AG04450 (cell line): Measurements from ENCODE around the gene ZBED2. TPM values are rescaled to one million over a fixed set of nuclear protein-coding genes. Genes with fewer than 3 reads are reported as not detected.
"Not testable (repeated sequence)": the region's sequence is repeated elsewhere in the genome, so short reads cannot be mapped to it uniquely, and the experiment has no call there.

Source experiments
- CTCF ChIA-PET: fragments of 300-600, 350-600 bp; formaldehyde crosslinking; extraction: SDS; loops from one replicate; lab custom pipeline; 2022; ENCODE audit warnings: antibody characterized with exemption, inconsistent platforms; lab: Charles Lee
- POLR2A ChIA-PET: fragments of 350-600 bp; formaldehyde crosslinking; extraction: SDS; loops from one replicate; lab custom pipeline; 2021; ENCODE audit warnings: antibody characterized with exemption, inconsistent platforms; lab: Yijun Ruan, JAX
- DNase-seq: peaks from one replicate; pipeline ENCODE4 v3.0.0-alpha.2; 2011; ENCODE audit warnings: low read depth, low spot score
- H3K27ac ChIP-seq: one replicate; pipeline ENCODE4 v1.5.1; 2012; ENCODE audit warnings: low read depth, low read length, control low read depth
- H3K27me3 ChIP-seq: one replicate; pipeline ENCODE4 v1.6.0; 2012; ENCODE audit warnings: low read length; ENCODE audit not compliant: control insufficient read depth, insufficient read depth
- H3K4me3 ChIP-seq: 2 replicates; pipeline ENCODE4 v1.5.1; 2011; ENCODE audit warnings: mild to moderate bottlenecking, low read depth, low read length, control low read depth
- H3K9me3 ChIP-seq: 2 replicates; pipeline ENCODE4 v1.5.1; 2012; ENCODE audit warnings: low read length; ENCODE audit not compliant: control insufficient read depth, insufficient read depth
- polyA plus RNA-seq: library from polyadenylated mRNA; depleted of rRNA; stranded (reverse); fragments of >200 nt; gene quantifications from 2 replicates; pipeline ENCODE4 v1.2.3, GENCODE V29; 2011
- TF ChIP-seq, protein P1 (sequence below): IDR thresholded peaks from 2 replicates; pipeline ENCODE4 v1.5.1; 2011; ENCODE audit warnings: low read depth, low read length, control low read depth, inconsistent platforms

The ZBED2 gene
- polyA plus RNA-seq, 1 experiment, result 0.14 TPM

DNA sequence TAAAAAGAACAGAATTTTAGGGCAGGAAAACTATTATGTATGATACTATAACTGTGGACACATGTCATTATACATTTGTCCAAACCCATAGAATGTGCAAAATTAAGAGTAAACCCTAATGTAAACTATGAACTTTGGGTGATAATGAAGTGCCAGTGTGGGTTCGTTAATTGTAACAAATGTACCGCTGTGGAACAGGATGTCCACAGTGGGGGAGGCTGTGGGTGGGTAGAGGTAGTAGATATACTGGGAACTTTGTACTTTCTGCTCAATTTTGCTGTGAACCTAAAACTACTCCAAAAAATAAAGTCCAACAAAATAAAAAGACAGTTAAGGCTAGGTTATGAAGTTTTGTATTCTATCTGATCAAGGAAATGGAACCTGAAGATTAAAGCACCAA is 28.3 kb downstream of the ZBED2 start:
- DNase-seq, result no peak
- CTCF ChIA-PET, result interaction anchor here (0.5 kb wide), 1 partner anchor 76 kb away, joined by 3 read pairs; no protein-coding TSS in a partner anchor
- no peak overlapping the region for H3K27ac ChIP-seq
- H3K27me3 ChIP-seq, result peaks cover 7% of the 10 kb centered on the region
- TF ChIP-seq, protein P1, sequence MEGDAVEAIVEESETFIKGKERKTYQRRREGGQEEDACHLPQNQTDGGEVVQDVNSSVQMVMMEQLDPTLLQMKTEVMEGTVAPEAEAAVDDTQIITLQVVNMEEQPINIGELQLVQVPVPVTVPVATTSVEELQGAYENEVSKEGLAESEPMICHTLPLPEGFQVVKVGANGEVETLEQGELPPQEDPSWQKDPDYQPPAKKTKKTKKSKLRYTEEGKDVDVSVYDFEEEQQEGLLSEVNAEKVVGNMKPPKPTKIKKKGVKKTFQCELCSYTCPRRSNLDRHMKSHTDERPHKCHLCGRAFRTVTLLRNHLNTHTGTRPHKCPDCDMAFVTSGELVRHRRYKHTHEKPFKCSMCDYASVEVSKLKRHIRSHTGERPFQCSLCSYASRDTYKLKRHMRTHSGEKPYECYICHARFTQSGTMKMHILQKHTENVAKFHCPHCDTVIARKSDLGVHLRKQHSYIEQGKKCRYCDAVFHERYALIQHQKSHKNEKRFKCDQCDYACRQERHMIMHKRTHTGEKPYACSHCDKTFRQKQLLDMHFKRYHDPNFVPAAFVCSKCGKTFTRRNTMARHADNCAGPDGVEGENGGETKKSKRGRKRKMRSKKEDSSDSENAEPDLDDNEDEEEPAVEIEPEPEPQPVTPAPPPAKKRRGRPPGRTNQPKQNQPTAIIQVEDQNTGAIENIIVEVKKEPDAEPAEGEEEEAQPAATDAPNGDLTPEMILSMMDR, result no peak
- no peaks in the 10 kb centered on the region for H3K9me3 ChIP-seq
- no peak overlapping the region for H3K4me3 ChIP-seq
- POLR2A ChIA-PET, result no interaction called here

DNA sequence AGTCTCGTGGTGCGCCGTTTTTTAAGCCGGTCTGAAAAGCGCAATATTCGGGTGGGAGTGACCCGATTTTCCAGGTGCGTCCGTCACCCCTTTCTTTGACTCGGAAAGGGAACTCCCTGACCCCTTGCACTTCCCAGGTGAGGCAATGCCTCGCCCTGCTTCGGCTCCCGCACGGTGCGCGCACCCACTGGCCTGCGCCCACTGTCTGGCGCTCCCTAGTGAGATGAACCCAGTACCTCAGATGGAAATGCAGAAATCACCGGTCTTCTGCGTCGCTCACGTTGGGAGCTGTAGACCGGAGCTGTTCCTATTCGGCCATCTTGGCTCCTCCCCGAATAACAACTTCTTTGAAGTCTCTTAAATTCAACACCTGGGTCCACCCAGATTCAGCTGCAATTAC is 33.2 kb downstream of the ZBED2 start:
- DNase-seq, H3K9me3 ChIP-seq, H3K27ac ChIP-seq, H3K27me3 ChIP-seq, H3K4me3 ChIP-seq, POLR2A ChIA-PET, CTCF ChIA-PET: not testable (repeated sequence)

DNA sequence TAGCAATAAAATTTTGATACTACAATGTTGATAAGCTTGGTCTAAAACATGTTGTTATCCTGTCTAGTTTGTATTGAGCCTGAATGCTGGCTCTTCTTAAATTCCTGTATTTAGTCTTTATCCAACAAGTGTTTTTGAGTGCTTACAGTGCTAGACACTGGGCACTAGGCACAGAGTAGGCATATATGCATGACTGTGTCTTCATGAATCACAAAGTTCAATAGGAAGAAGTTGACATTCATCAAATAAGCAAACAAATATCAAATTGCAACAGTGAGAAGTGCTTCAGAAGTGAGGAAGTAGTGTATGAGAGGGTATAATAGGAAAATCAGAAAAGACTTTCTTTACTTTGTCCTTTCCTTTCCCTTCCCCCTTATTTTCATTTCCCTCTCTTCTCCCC is 46.4 kb downstream of the ZBED2 start:
- Histone ChIP-seq H3K4me3 (no peak overlapping the region), H3K27me3 (no peaks in the 10 kb centered on the region), H3K9me3 (no peaks in the 10 kb centered on the region), H3K27ac (no peak overlapping the region)
- POLR2A ChIA-PET, result no interaction called here
- TF ChIP-seq, protein P1, result no peak
- DNase-seq, result no peak
- CTCF ChIA-PET, result no interaction called here

DNA sequence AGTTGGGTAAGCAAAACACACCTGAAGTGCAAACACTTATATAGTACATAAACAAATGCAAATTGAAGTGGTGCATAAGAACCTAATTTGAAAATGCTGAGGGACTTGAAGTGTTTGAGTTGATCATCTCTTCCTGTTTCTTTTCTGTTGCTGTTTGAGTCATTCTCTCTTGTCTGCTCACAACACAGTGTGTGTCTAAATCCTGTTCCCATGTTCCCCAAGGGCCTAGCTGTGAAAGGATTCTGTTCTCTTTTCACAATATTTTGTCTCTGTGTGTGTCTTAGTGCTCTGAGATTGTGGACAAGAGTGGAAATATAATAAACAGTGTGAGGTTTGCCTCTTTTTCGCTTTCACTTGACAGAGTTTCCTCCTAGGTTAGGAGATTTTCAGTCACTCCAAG is 47.1 kb downstream of the ZBED2 start:
- no peak overlapping the region for H3K27ac ChIP-seq
- no peak overlapping the region for H3K4me3 ChIP-seq
- ChIA-PET POLR2A (no interaction called here), CTCF (no interaction called here)
- H3K9me3 ChIP-seq, result no peaks in the 10 kb centered on the region
- no peak for DNase-seq
- H3K27me3 ChIP-seq, result no peaks in the 10 kb centered on the region
- TF ChIP-seq, protein P1, result no peak

DNA sequence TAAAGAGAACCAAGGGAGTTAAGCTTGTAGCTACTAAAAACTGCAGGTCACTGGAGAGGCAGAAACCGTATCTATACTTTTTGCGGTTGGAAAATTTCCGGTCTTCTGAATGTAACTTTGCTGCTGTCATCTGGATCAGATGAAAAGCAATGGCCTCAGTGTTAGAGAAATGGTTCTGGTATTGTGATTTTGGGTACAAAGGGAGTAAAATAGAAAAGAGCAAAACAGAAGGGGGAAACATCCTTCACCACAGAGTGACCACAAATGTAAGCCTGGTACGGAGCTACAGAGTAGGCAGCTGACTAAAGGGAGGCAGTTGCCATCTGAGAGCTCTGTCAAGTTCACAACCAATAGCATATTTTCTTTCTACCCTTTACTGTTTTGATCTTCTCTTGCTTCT is 47.5 kb downstream of the ZBED2 start:
- H3K27ac ChIP-seq, result no peak overlapping the region
- H3K4me3 ChIP-seq, result no peak overlapping the region
- H3K9me3 ChIP-seq, result no peaks in the 10 kb centered on the region
- no peaks in the 10 kb centered on the region for H3K27me3 ChIP-seq
- ChIA-PET POLR2A (no interaction called here), CTCF (interaction anchor here (2.0 kb wide), 1 partner anchor 31 kb away, joined by 5 read pairs; no protein-coding TSS in a partner anchor)
- TF ChIP-seq, protein P1, result no peak
- DNase-seq, result no peak

DNA sequence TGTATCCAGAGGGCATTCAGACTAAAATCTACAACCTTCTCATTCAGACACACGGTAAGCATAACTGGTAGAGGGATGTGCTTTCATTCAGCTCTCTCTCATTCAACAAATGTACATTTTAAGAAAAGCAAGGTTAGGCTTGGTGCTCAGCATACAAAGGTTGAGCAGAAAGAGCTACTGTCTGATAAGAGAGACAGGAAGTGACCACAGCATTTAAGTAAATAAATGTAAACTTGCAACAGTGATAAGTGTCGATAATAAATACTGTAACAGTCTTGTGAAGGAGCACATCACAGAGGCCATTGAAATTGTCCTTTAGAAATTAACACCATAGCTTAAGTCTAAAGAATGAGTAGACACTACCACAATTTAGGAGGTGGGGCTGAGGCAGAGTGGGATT is 49.8 kb downstream of the ZBED2 start:
- ChIA-PET POLR2A (no interaction called here), CTCF (interaction anchor here (2.0 kb wide), 1 partner anchor 33 kb away, joined by 5 read pairs; no protein-coding TSS in a partner anchor)
- Histone ChIP-seq H3K27ac (no peak overlapping the region), H3K27me3 (no peaks in the 10 kb centered on the region), H3K9me3 (no peaks in the 10 kb centered on the region), H3K4me3 (no peak overlapping the region)
- TF ChIP-seq, protein P1, result no peak
- no peak for DNase-seq
